ENCODE measurements around the gene SMG7.

GRCh38 chr1:183576537-183576936 is 104.2 kb downstream of the SMG7 start:
- TF ChIP-seq FOXK2 (IDR thresholded peaks at IDR 0.05): no peak
- TF ChIP-seq BHLHE40 (IDR thresholded peaks at IDR 0.05; ENCODE audit: borderline replicate concordance): no peak
- TF ChIP-seq TARDBP (IDR thresholded peaks at IDR 0.05): no peak
- TF ChIP-seq SP1 (IDR thresholded peaks at IDR 0.05): no peak

Data from HEK293T (cell line).